Activated CD4-positive, alpha-beta T cell treated with anti-CD3 and anti-CD28 coated beads, Interleukin-2, amount 50 U/mL, for 48 hours (primary cell): ENCODE data around the gene ACSF3.

ENCODE experiments used
- DNase-seq, 2 experiments: peaks; one replicate each; pipeline ENCODE4 v3.0.0-alpha.2; 2020

Gene ACSF3

GRCh38 chr16:89133457-89134127 is 39.9 kb downstream of the ACSF3 start:
- no peak for DNase-seq

DNA sequence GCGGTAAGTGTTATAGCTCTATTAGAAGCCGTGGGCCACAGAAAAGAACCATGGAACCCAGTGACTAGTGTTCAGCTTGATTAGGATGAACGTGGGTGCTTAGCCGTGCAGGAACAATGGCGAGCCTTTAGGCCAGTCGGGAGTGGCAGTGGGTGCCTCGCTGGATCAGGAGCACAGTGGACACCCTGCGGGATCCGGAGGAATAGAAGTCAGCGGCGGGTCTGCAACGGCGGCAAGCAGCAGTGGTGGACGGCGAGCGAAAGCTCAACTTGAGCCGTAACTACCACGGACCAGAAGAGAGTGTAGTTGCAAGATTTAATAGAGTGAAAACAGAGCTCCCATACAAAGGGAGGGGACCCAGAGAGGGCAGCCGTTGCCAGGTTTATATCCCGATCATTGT is 40.6 kb downstream of the ACSF3 start:
- no peak for DNase-seq

DNA sequence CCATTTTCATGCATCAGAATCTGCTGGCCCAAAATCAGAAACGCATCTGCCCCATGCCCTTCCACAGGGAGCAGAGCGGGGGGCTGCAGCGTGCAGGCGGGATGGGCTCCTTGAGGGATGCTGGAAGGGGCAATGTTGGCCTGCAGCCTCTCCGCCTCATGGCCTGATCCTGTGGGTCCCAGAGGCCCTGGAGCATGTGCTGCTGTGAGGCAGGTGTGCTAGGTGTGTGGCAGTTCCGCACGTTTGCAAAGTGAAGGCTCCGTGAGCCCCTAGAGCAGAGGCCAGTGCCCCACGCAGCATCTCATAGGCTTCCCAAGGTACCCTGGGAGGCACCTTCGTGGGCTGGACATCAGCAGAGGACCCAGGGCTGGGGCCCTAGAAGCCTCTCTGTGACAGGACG is 41.5 kb downstream of the ACSF3 start:
- DNase-seq = no peak

DNA sequence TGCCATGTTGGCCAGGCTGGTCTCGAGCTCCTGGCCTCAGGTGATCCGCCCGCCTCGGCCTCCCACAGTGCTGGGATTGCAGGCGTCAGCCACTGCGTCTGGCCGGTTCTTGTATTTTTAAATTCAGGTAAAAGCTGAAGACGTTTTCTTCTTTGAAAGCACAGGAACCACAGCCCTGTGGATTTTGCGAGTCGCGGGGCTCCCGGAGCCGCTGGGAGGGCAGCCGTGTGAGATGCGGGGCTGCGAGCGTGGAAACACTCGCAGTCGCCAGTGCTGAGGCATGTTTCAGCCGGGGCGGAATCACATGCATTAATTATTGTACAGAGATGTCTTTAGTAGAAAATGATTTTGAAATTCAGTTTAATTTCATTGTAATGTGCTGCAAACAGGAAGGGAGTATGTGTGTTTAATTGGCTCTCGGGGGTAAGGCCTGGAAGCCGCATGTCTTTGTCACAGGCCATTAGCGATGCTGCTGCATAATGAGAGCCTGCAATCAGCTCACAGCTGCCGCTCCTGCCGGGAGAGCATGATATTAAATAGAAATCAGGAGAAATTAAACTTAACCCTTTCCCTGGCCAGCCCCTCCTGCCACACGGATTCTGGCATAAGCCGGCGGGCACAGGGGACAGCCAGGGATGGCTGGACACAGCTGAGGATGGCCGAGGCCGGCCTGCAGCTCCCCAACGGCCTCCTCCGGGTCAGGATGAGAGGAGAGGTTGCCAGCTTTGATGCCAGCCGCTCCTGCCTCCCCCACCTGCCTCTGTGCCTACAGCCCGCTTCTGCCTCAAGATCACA is 42.5 kb downstream of the ACSF3 start:
- no peak for DNase-seq

GRCh38 chr16:89136931-89137330 is 43.3 kb downstream of the ACSF3 start:
- DNase-seq = no peak

GRCh38 chr16:89137666-89138512 is 44.2 kb downstream of the ACSF3 start:
- no peak for DNase-seq

- DNase-seq = no peak
These were observed 44.8 kb downstream of the ACSF3 start for GRCh38 chr16:89138513-89138795.

DNA sequence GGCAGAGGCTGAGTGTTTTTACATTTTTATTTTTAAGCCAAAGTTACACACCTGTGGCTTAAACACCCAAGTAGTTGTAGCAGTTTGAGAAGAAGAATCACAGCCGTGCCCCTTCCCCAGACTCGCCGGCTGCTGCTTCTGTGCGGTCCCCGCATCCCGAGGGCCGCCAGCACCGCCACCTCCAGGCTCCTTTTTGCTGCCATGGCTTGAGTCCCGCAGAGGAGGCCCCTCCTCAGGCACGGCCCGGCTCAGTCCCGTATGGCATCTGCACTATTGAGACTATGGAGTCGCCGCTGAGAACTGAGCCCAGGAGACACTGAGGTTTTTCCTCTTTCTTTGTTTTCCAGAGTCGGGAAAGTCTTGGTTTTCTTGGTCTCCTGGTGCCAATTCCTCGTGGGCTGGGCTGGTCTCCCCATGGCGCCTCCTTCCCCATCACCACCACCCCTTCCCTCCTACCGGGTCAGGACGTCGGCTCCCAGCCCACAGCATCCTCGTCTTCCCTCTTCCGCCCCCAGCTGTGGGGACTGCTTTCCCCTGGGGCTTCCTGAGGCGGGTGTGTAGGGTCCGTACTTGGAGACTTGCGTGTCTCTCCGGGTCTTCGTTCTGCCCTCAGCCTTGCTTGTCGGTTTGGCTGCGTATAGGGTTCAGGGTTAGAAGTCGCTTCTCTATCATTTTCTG is 45.3 kb downstream of the ACSF3 start:
- DNase-seq = no peak

GRCh38 chr16:89139907-89140361 is 46.3 kb downstream of the ACSF3 start:
- DNase-seq = no peak

GRCh38 chr16:89140401-89140800 is 46.7 kb downstream of the ACSF3 start:
- DNase-seq = no peak

GRCh38 chr16:89140981-89141883 is 47.6 kb downstream of the ACSF3 start:
- no peak for DNase-seq

DNA sequence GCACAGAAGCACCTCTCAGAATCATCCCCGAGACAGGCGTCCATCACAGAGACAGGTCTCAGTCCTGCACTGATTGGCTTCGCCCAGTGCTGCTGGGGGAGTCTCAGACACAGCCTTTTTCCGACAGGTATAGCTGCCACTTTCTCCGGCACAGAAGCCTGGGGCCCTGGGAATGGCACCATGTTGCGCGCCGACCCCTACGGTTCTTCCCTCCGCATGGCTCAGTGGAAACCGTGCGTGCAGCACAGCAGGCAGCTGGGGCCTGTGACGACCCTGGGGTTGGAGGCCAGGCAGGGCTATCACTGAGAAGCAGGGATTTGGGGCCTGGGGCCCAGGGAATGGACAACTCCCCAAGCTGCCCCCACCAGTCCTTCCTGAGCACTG is 48.2 kb downstream of the ACSF3 start:
- no peak for DNase-seq

- no peak for DNase-seq
These were observed 49.0 kb downstream of the ACSF3 start for GRCh38 chr16:89142474-89143195.

- no peak for DNase-seq
These were observed 49.6 kb downstream of the ACSF3 start for GRCh38 chr16:89143201-89143741.

DNA sequence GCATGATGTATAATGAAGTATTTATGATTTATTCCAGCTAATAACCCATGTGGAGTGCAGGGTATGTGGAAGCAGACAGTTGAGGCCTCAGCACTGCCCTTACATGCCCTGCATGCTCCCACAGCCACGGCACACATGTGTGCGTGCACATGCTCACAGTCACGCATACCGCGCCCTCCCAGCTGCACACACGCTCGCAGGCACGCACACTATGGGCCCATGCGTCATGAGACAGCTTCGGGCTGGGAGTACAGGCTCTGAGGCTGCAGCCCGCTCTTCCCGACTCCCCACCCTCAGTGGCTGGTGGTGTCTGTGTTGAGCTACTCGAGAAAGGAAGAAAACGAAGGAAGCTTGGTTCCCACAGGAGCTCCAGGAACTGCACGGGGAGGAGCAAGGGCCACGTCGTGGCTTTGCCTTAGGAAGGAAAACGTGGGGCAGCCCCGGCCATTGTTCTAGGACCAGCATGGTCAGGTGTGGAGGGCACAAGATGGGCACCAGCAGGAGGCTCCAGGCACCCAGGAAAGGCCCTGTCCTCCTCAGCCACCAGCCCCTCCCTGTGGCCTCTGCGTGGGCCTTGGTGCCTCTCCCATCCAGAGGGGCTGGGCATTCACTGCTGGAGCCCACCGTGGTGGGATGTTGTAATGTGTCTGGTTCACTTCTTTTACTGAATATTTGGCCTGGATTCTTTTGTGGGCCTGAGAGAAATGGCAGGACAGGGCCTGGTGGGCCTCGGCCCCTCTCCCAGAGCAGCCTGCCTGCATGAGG is 50.4 kb downstream of the ACSF3 start:
- no peak for DNase-seq

DNA sequence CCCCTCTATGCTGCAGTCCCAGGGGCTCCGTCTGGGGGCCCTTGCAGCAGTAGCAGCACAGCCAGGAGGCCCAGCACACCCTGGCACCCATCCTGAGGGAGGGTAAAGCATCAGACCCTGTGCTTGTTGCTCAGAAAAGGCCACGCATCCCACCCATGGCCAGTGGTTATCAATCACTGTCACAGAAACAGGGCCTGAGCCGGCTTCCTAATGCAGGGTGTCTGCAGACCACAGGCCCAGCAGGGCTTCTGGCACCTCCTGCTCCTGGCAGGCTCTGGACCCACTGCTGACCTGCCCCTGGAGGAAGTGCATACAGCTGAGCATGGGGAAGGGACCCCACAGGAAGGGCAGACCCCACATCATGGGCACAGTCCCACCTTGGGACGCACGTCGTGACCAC is 51.0 kb downstream of the ACSF3 start:
- DNase-seq = no peak

- no peak for DNase-seq
These were observed 51.9 kb downstream of the ACSF3 start for GRCh38 chr16:89145406-89146161.

GRCh38 chr16:89146211-89147005 is 52.8 kb downstream of the ACSF3 start:
- no peak for DNase-seq
